Measurements from ENCODE around the gene MYOF.

DNA sequence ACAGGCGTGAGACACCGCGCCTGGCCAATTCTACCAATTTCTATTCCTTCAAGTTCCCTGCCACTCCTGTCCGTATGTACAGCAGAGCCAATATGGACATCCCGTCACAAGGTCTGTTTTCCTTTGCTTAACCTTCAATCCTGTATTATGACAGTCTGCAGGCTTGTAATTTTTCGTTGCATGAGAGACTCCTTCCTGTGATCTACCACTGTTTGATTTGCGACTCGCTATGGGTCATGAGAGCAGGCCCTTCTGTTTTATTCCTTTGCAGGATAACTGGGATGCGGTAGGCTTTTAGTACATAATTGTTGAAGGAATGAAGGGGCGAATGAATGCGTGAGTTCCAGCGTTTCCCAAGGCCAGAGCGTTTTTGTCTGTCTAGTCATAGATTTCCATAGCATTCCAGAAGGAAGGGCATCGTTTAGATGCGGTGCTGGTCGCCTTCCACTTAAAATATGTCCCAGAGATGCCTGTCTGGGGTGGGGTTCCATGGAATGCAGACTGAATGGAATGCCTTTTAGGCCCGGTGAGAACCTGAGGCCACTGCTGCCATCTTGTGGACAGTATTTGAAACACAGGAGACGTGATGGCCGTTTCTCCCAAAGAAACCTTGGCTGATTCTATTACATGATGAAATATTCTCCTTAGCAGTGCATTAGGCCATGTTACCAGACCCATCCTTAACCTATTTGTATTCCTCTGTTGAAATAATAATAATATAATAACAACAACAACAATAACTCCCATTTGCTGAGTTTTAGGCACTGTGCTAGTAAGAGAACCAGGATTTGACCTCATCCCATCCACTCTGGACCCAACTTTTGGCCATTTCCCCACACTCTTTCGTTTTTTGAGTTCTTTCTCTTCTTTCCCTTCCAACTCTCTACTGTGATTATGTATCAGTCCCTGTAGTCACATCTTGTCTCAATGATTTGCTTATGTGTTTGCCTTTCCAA, 193.2 kb downstream of the MYOF start:
- TF ChIP-seq, protein P1, sequence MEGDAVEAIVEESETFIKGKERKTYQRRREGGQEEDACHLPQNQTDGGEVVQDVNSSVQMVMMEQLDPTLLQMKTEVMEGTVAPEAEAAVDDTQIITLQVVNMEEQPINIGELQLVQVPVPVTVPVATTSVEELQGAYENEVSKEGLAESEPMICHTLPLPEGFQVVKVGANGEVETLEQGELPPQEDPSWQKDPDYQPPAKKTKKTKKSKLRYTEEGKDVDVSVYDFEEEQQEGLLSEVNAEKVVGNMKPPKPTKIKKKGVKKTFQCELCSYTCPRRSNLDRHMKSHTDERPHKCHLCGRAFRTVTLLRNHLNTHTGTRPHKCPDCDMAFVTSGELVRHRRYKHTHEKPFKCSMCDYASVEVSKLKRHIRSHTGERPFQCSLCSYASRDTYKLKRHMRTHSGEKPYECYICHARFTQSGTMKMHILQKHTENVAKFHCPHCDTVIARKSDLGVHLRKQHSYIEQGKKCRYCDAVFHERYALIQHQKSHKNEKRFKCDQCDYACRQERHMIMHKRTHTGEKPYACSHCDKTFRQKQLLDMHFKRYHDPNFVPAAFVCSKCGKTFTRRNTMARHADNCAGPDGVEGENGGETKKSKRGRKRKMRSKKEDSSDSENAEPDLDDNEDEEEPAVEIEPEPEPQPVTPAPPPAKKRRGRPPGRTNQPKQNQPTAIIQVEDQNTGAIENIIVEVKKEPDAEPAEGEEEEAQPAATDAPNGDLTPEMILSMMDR (IDR thresholded peaks at IDR 0.05) = peak; percentile 75 to 88 (median 84)
- no peak for TF ChIP-seq POLR2A (IDR thresholded peaks at IDR 0.05)
